BE2C (cell line): ENCODE data around the gene FGF2.
"Not testable (repeated sequence)": the region's sequence is repeated elsewhere in the genome, so short reads cannot be mapped to it uniquely, and the experiment has no call there.

Experiments
- DNase-seq: peaks from one replicate; pipeline ENCODE4 v3.0.0-alpha.2; 2020
- H3K27me3 ChIP-seq: fragments of 250-450 bp; sonication (Bioruptor Pico); 2 replicates; pipeline ENCODE4 v1.5.1; 2020; ENCODE audit warnings: mild to moderate bottlenecking
- H3K36me3 ChIP-seq: fragments of 250-450 bp; sonication (Bioruptor Pico); 2 replicates; pipeline ENCODE4 v1.5.1; 2020; ENCODE audit warnings: mild to moderate bottlenecking
- H3K4me1 ChIP-seq: fragments of 250-450 bp; sonication (Bioruptor Pico); 2 replicates; pipeline ENCODE4 v1.5.1; 2020
- H3K4me3 ChIP-seq: 2 replicates; pipeline ENCODE4 v1.5.1; 2011; ENCODE audit warnings: low read depth, low read length
- H3K9me3 ChIP-seq: fragments of 250-450 bp; sonication (Bioruptor Pico); 2 replicates; pipeline ENCODE4 v1.5.1; 2020
- CTCF ChIP-seq: IDR thresholded peaks from 2 replicates; pipeline ENCODE4 v1.5.1; 2012; ENCODE audit warnings: mild to moderate bottlenecking, low read depth, low read length

The FGF2 gene

GRCh38 chr4:122838034-122838433, 11.4 kb downstream of the FGF2 start:
- H3K36me3 ChIP-seq: no peaks in the 10 kb centered on the region
- H3K4me1 ChIP-seq: no peaks in the 10 kb centered on the region
- no peak for TF ChIP-seq CTCF

DNA sequence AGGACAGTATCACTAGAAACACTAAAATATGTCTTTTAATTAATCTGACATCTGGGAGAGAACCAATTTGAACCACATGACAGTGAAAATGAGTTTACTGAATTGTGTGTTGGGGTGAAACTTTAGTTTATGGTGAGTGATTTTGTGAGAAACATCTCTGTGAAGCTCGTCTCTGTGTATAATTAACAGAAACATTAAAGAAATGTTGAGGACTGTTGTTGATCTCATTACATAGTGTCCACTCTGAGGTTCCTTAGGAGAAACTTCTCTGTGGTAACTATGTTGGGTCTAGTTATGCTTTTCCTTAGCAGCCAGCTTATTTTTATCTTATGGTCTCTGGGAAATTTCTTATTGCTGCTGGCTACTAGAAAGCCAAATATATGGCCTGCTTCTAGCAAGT, 15.8 kb downstream of the FGF2 start:
- no peak for DNase-seq
- no peak overlapping the region for H3K4me3 ChIP-seq
- TF ChIP-seq CTCF: no peak
- H3K9me3 ChIP-seq: no peaks in the 10 kb centered on the region
- H3K4me1 ChIP-seq: no peaks in the 10 kb centered on the region
- H3K27me3 ChIP-seq: no peaks in the 10 kb centered on the region
- H3K36me3 ChIP-seq: no peaks in the 10 kb centered on the region

More at GRCh38 chr4:122838034-122838433, 11.4 kb downstream of the FGF2 start:
- no peak for DNase-seq
- H3K4me3 ChIP-seq: no peak overlapping the region
- H3K9me3 ChIP-seq: no peaks in the 10 kb centered on the region
- H3K27me3 ChIP-seq: no peaks in the 10 kb centered on the region

- Histone ChIP-seq H3K36me3 (no peaks in the 10 kb centered on the region), H3K9me3 (no peaks in the 10 kb centered on the region), H3K4me1 (no peaks in the 10 kb centered on the region), H3K4me3 (no peak overlapping the region), H3K27me3 (no peaks in the 10 kb centered on the region)
- no peak for DNase-seq
- TF ChIP-seq CTCF: no peak
Measured at GRCh38 chr4:122842984-122843531, 16.4 kb downstream of the FGF2 start.

DNA sequence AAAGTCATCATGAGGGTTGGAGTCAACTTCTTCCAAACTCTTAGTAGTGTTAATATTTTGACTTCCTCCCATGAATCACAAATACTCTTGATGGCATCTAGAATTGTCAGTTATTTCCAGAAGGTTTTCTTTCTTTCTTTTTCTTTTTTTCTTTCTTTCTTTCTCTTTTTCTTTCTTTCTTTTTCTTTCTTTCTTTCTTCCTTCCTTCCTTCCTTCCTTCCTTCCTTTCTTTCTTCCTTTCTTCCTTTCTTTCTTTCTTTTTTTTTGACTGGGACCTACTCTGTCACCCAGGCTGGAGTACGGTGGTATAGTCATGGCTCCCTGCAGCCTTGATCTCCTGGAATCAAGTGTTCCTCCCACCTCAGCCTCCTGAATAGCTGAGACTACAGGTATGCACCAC, 17.8 kb downstream of the FGF2 start:
- H3K36me3 ChIP-seq, DNase-seq, H3K27me3 ChIP-seq, H3K9me3 ChIP-seq, H3K4me1 ChIP-seq, H3K4me3 ChIP-seq: not testable (repeated sequence)

GRCh38 chr4:122845066-122845465, 18.4 kb downstream of the FGF2 start:
- Histone ChIP-seq H3K4me3 (no peak overlapping the region), H3K4me1 (no peaks in the 10 kb centered on the region), H3K9me3 (no peaks in the 10 kb centered on the region), H3K36me3 (no peaks in the 10 kb centered on the region), H3K27me3 (no peaks in the 10 kb centered on the region)
- TF ChIP-seq CTCF: no peak
- no peak for DNase-seq

DNA sequence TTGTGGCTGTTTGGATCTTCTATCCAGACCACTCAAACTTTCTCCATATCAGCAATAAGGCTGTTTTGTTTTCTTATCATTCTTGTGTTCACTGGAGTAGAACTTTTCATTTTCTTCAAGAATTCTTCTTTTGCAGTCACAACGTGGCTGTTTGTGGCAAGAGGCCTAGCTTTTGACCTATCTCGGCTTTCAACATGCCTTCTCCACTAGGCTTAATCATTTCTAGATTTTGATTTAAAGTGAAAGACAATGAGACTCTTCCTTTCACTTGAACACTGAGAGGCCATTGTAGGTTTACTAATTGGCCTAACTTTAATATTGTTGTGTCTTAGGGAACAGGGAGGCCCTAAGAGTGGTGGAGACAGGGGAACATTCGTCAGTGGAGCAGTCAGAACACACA, 19.1 kb downstream of the FGF2 start:
- H3K4me3 ChIP-seq: no peak overlapping the region
- no peaks in the 10 kb centered on the region for H3K9me3 ChIP-seq
- no peak for TF ChIP-seq CTCF
- no peaks in the 10 kb centered on the region for H3K4me1 ChIP-seq
- H3K27me3 ChIP-seq: no peaks in the 10 kb centered on the region
- no peaks in the 10 kb centered on the region for H3K36me3 ChIP-seq
- no peak for DNase-seq

- TF ChIP-seq CTCF: no peak
- DNase-seq: no peak
- Histone ChIP-seq H3K4me3 (no peak overlapping the region), H3K27me3 (no peaks in the 10 kb centered on the region), H3K9me3 (no peaks in the 10 kb centered on the region), H3K36me3 (no peaks in the 10 kb centered on the region), H3K4me1 (no peaks in the 10 kb centered on the region)
Measured at GRCh38 chr4:122847931-122848330, 21.3 kb downstream of the FGF2 start.

DNA sequence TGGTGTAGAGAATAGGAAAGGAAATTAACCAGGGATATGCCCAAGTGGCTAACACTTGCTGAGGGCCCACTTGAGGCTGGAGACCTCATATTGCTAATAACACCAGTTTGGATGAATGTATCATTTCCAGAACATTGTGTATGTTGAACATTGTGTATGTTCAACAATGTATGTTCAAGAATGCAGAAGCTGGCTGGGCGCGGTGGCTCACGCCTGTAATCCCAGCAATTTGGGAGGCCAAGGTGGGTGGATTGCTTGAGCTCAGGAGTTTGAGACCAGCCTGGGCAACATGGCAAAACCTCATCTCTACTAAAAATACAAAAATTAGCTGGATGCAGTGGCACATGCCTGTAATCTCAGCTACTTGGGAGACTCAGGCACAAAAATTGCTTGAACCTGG, 23.2 kb downstream of the FGF2 start:
- not testable (repeated sequence) for H3K4me1 ChIP-seq, H3K27me3 ChIP-seq, H3K4me3 ChIP-seq, H3K36me3 ChIP-seq, DNase-seq, H3K9me3 ChIP-seq
